ENCODE data around the gene PLXNA2.

DNA sequence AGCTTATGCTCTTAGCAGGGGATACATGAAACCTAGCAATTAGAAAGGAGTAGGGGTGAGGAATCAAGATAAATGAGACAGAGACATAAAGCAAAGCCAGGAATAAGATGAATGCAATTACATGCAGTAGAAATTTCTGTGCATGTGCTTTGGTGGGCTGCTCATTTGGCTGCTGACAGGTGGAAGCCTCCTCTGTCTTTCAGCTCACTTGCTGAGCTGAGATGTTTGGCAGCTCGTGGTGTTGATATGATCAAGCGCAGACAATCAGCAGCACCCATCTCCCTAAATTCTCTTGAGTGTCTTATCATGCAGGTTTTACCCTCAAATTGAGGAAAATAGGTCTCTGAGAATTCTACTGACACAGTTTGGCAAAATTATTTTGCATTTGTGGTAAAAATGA is 224.9 kb downstream of the PLXNA2 start:
- TF ChIP-seq GATA2 (IDR thresholded peaks at IDR 0.05; ENCODE audit: low read depth, low read length) (peak; percentile 67), GATA3 (IDR thresholded peaks at IDR 0.05; ENCODE audit: low read depth, low read length) (no peak)
